GM12801 (cell line): ENCODE measurements around the gene PRIMPOL.

ENCODE experiments used
- CTCF ChIP-seq: IDR thresholded peaks from one replicate; pipeline ENCODE4 v1.5.1; 2011; ENCODE audit warnings: control low read depth; ENCODE audit not compliant: insufficient read length; ENCODE audit errors: extremely low read depth

The PRIMPOL gene

GRCh38 chr4:184649026-184649970 is at the start of gene PRIMPOL, which contains the start of gene CASP3:
TSS of gene PRIMPOL (plus strand) at chr4:184649738. CDS start at chr4:184657141, 7,403 bp downstream.
TSS of gene CASP3 (minus strand) at chr4:184649447. CDS start at chr4:184638453, 10,994 bp downstream.
- TF ChIP-seq CTCF = no peak

GRCh38 chr4:184612074-184612473 is 37.5 kb upstream of the PRIMPOL start:
- no peak for TF ChIP-seq CTCF

- TF ChIP-seq CTCF = no peak
Observed at GRCh38 chr4:184613405-184613804, 36.1 kb upstream of the PRIMPOL start.

- no peak for TF ChIP-seq CTCF
Observed at GRCh38 chr4:184614509-184614908, 35.0 kb upstream of the PRIMPOL start.

GRCh38 chr4:184616633-184617551 is 32.6 kb upstream of the PRIMPOL start:
- no peak for TF ChIP-seq CTCF

- TF ChIP-seq CTCF = no peak
Observed at GRCh38 chr4:184617600-184618196, 31.8 kb upstream of the PRIMPOL start.
